ENCODE measurements around the gene CUBN. TPM values are rescaled to one million over a fixed set of nuclear protein-coding genes. Genes with fewer than 3 reads are reported as not detected.

Gene CUBN
- polyA plus RNA-seq, 1 donor, result 73.9 TPM

DNA sequence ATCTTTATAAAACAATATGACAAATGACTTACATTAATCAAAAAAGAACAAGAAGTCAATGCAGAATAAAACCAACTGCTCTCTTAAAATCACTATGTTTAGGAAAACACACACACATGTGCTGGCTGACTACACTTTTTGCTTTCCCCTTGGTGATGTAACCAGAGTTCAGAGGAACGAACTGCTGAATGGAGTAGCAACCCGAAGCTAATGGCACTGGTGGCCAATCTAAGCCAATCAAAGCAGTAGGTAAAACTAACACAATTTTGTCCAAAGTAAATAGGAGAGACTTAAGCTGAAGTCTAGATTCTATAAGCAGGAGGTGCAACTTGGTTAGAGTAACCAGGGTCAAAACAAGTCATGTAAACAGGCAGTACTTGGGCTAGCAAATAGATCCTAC is 33.2 kb upstream of the CUBN start:
- no CpG with 5 or more reads among the region's 2 CpGs for WGBS (ENCODE audit: insufficient coverage, low lambda C conversion rate)
- Histone ChIP-seq H3K4me1 (ENCODE audit: control insufficient read depth, insufficient read depth, low read length) (no peaks in the 10 kb centered on the region), H3K27me3 (ENCODE audit: control insufficient read depth, insufficient read depth, low read length) (no peaks in the 10 kb centered on the region)

DNA sequence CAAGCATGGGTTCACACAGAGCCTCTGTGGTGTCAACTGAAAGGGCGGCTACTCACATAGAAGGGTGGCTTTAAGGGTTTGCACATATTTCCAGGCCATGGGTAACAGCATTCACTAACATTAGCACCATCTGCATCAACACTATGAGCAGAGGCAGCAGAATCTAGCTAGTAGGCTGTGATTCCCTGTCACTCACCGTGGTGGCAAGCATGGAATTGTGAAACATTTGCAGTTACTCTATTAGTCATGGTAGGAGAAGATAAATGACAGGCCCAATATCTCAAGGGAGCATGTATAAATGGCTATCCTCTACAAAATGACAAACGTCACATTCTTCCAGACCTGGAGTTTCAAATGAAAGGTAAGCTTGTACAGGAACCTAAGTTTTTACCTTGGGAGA is 32.2 kb upstream of the CUBN start:
- H3K27me3 ChIP-seq (ENCODE audit: control insufficient read depth, insufficient read depth, low read length), result no peaks in the 10 kb centered on the region
- no peaks in the 10 kb centered on the region for H3K9me3 ChIP-seq (ENCODE audit: control insufficient read depth, low read depth, low read length)
- DNase-seq, result peak in 1 of 2 donors; percentile 26
- no peak overlapping the region for H3K27ac ChIP-seq (ENCODE audit: low read length)
- no CpG with 5 or more reads among the region's 3 CpGs for WGBS (ENCODE audit: insufficient coverage, low lambda C conversion rate)
- no peak overlapping the region for H3K4me3 ChIP-seq (ENCODE audit: low read length)
- H3K36me3 ChIP-seq (ENCODE audit: control insufficient read depth, insufficient read depth, low read length), result no peaks in the 10 kb centered on the region
- H3K4me1 ChIP-seq (ENCODE audit: control insufficient read depth, insufficient read depth, low read length), result no peaks in the 10 kb centered on the region

More for the DNA sequence above, 33.2 kb upstream of the CUBN start:
- Histone ChIP-seq H3K27ac (ENCODE audit: low read length) (no peak overlapping the region), H3K36me3 (ENCODE audit: control insufficient read depth, insufficient read depth, low read length) (no peaks in the 10 kb centered on the region), H3K9me3 (ENCODE audit: control insufficient read depth, low read depth, low read length) (no peaks in the 10 kb centered on the region), H3K4me3 (ENCODE audit: low read length) (no peak overlapping the region)
- DNase-seq, result no peak

DNA sequence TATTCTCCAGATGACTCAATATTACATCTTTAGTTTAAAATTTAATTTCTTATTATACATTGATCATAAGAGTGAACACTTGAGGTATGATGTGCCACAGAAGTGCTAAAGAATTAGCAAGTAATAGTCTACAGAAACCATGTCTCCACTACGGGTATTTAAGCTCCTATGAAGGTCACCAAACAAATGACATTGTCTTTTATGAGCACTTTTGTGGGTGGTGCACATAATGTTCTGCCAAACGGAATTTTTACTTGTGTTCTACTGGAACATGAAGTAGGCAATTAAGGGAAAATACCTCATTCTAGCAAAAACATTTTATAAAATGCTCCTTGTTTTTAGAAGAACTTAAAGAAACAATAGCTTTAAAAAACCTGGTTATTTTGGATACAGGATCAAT is 27.4 kb upstream of the CUBN start:
- no peak for DNase-seq
- no peak overlapping the region for H3K4me3 ChIP-seq (ENCODE audit: low read length)
- H3K36me3 ChIP-seq (ENCODE audit: control insufficient read depth, insufficient read depth, low read length), result no peaks in the 10 kb centered on the region
- peaks cover 26% of the 10 kb centered on the region for H3K4me1 ChIP-seq (ENCODE audit: control insufficient read depth, insufficient read depth, low read length)
- H3K9me3 ChIP-seq (ENCODE audit: control insufficient read depth, low read depth, low read length), result no peaks in the 10 kb centered on the region
- 80% methylated on average over 1 of the region's 2 CpGs for WGBS (ENCODE audit: insufficient coverage, low lambda C conversion rate)
- no peaks in the 10 kb centered on the region for H3K27me3 ChIP-seq (ENCODE audit: control insufficient read depth, insufficient read depth, low read length)
- H3K27ac ChIP-seq (ENCODE audit: low read length), result no peak overlapping the region

DNA sequence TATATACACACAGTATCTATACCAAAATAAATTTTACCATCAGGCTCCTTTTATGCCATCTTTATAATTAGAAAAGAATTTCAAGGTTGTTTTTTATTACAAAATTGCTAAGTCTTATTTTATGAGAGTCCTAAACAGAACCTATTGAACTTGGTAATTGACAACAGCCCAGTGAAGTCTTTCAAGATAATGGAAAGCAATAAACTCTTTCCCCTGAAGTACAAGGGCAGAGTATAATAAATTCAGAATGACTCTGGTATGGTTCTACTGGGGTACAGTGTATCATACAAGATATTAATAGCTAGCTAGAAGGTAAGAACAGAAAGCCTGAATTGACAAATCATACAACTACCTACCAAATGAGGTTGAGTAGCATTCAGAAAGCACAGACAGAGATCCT is 26.2 kb upstream of the CUBN start:
- Histone ChIP-seq H3K4me3 (ENCODE audit: low read length) (no peak overlapping the region), H3K27me3 (ENCODE audit: control insufficient read depth, insufficient read depth, low read length) (no peaks in the 10 kb centered on the region), H3K27ac (ENCODE audit: low read length) (peak overlapping the region; percentile 78), H3K4me1 (ENCODE audit: control insufficient read depth, insufficient read depth, low read length) (peaks cover 31% of the 10 kb centered on the region), H3K36me3 (ENCODE audit: control insufficient read depth, insufficient read depth, low read length) (no peaks in the 10 kb centered on the region), H3K9me3 (ENCODE audit: control insufficient read depth, low read depth, low read length) (no peaks in the 10 kb centered on the region)
- peak in 1 of 2 donors; percentile 67 for DNase-seq

DNA sequence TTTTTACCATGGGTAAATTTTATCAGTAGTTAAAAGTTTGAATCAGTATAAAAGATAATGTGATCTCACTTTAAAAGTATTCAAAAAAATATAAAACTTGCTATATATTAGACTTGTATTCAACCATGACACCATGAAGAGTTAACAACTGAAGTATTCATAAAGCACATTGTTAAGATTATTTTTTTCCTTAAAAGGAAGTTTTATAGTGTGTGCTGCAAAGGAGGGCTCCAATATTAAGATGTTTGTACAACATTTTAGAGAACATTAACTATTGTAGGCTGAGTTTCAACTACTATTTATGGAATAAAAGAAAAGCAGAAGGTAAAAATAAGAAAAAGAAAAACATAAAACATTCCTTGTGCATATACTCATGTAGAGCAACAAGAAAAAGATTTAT is 24.5 kb upstream of the CUBN start:
- Histone ChIP-seq H3K27me3 (ENCODE audit: control insufficient read depth, insufficient read depth, low read length) (no peaks in the 10 kb centered on the region), H3K27ac (ENCODE audit: low read length) (peak overlapping the region; percentile 78), H3K36me3 (ENCODE audit: control insufficient read depth, insufficient read depth, low read length) (no peaks in the 10 kb centered on the region), H3K9me3 (ENCODE audit: control insufficient read depth, low read depth, low read length) (no peaks in the 10 kb centered on the region), H3K4me3 (ENCODE audit: low read length) (no peak overlapping the region), H3K4me1 (ENCODE audit: control insufficient read depth, insufficient read depth, low read length) (peaks cover 33% of the 10 kb centered on the region)
- no peak for DNase-seq

DNA sequence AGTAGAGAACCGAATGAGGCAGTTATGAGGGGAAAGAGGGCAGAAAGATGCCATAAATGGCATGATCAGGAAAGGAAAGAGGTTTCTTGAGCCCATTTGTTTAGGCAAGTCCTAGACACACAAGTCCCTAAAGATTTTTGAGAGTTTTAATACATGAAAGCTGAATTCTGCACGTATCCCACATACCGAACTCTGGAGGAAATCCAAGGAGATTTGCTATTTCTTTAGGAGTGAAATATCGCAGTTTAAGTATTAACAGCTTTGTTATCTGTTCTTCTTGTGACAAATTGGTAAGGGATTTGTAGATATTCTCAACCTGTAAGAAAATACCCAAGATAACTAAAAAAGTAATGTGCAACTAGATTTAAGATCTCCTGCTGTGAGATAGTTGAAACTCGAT is 23.7 kb upstream of the CUBN start:
- peak in 1 of 2 donors; percentile 62 for DNase-seq
- H3K27ac ChIP-seq (ENCODE audit: low read length), result peak overlapping the region; percentile 78
- WGBS (ENCODE audit: insufficient coverage, low lambda C conversion rate), result 15% methylated on average over 3 of the region's 5 CpGs

DNA sequence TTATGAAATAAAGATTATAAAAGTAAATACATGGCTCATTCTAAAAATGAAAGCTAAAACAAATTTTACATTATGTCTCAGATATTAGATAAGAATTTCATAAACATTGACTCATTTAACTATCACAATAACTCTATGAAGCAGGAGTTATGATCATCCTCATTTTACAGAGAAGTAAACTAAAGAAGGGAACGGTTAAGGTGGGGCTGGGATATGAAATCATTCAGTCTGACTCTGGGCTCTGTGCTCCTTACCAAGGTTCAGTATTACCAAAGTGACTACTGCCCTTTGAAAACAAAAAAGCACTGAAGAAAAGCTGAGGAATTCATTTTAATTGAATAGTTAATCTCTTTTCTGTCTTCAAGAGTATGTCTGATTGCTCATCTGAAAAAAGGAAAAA is 22.1 kb upstream of the CUBN start:
- peak overlapping the region; percentile 26 for H3K27ac ChIP-seq (ENCODE audit: low read length)
- H3K4me1 ChIP-seq (ENCODE audit: control insufficient read depth, insufficient read depth, low read length), result peaks cover 38% of the 10 kb centered on the region
- H3K27me3 ChIP-seq (ENCODE audit: control insufficient read depth, insufficient read depth, low read length), result no peaks in the 10 kb centered on the region
- H3K9me3 ChIP-seq (ENCODE audit: control insufficient read depth, low read depth, low read length), result no peaks in the 10 kb centered on the region
- WGBS (ENCODE audit: insufficient coverage, low lambda C conversion rate), result 40% methylated on average over 1 of the region's 1 CpG
- no peaks in the 10 kb centered on the region for H3K36me3 ChIP-seq (ENCODE audit: control insufficient read depth, insufficient read depth, low read length)
- H3K4me3 ChIP-seq (ENCODE audit: low read length), result no peak overlapping the region
- DNase-seq, result peak in 1 of 2 donors; percentile 33

More for the DNA sequence above, 23.7 kb upstream of the CUBN start:
- Histone ChIP-seq H3K9me3 (ENCODE audit: control insufficient read depth, low read depth, low read length) (no peaks in the 10 kb centered on the region), H3K27me3 (ENCODE audit: control insufficient read depth, insufficient read depth, low read length) (no peaks in the 10 kb centered on the region), H3K36me3 (ENCODE audit: control insufficient read depth, insufficient read depth, low read length) (no peaks in the 10 kb centered on the region), H3K4me1 (ENCODE audit: control insufficient read depth, insufficient read depth, low read length) (peaks cover 33% of the 10 kb centered on the region), H3K4me3 (ENCODE audit: low read length) (no peak overlapping the region)

DNA sequence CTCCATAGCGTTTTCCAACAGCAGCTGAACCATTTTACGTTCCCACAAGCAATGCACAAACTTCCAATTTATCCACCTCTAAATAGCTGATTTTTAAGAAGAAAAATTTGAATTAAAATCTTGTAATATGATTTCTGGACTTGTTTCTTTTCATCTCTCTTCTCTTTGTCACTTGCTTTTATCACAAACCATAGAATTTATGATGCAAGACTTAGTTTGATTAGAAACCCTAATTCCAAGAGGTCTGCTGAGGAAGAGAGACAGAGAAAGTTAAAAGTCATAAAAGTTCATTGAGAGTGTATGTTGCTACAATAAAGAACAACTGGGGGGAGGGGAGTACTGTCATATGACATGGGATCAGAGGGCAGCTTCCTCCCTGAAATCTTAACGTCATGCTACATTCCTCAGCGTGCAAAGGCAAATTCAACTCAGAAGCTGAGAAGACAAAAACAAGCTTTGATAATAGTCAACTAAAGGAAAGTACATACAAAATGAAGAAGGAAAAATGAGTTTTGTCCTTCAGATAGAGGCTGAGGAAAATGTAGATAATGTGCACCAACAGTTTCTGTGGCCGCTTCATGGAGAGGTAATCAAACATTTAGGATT is 18.4 kb upstream of the CUBN start:
- H3K27ac ChIP-seq (ENCODE audit: low read length), result peak overlapping the region; percentile 80
- H3K9me3 ChIP-seq (ENCODE audit: control insufficient read depth, low read depth, low read length), result no peaks in the 10 kb centered on the region
- peak; percentile 92 to 97 for DNase-seq
- H3K36me3 ChIP-seq (ENCODE audit: control insufficient read depth, insufficient read depth, low read length), result no peaks in the 10 kb centered on the region
- H3K4me3 ChIP-seq (ENCODE audit: low read length), result no peak overlapping the region
- peaks cover 39% of the 10 kb centered on the region for H3K4me1 ChIP-seq (ENCODE audit: control insufficient read depth, insufficient read depth, low read length)
- 33% methylated on average over 1 of the region's 5 CpGs for WGBS (ENCODE audit: insufficient coverage, low lambda C conversion rate)
- H3K27me3 ChIP-seq (ENCODE audit: control insufficient read depth, insufficient read depth, low read length), result no peaks in the 10 kb centered on the region

DNA sequence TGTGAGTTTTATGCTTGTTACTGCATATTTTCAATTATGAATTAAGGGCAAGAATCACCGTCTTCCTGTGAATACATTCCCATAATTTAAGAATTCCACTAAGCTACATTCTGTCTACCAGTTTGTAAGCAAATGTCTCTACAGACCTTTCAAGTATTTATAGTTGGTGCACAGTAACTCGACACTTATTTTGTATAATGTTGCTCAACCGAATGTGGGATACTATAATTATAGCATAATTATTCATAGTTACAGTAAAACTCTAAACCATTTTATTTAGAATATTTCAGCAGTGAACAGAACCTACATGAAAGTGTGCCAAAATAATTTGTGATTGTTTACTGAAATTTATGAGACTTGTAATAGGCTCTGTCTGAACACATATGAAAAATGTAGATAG is 17.3 kb upstream of the CUBN start:
- WGBS (ENCODE audit: insufficient coverage, low lambda C conversion rate), result 86% methylated on average over 1 of the region's 3 CpGs
- no peaks in the 10 kb centered on the region for H3K36me3 ChIP-seq (ENCODE audit: control insufficient read depth, insufficient read depth, low read length)

DNA sequence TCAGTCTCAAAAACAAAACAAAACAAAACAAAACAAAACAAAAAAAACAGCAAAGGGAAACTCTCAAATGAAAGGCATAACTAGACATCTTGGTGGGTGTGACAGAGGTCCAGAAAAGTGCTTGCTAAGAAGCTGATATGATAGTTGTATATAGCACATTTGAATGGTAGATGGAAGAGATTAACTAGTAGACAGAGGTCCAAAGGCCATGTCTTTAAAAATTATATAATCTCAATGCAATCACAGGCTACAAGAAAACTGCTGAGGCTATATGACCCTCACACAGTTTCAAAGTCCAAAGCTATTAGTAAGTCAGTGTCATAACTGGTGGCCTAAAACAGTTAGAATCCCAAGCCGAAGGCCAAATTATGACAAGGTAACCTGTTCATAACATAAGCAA is 15.6 kb upstream of the CUBN start:
- Histone ChIP-seq H3K4me3 (ENCODE audit: low read length) (no peak overlapping the region), H3K27me3 (ENCODE audit: control insufficient read depth, insufficient read depth, low read length) (no peaks in the 10 kb centered on the region), H3K4me1 (ENCODE audit: control insufficient read depth, insufficient read depth, low read length) (peaks cover 22% of the 10 kb centered on the region), H3K27ac (ENCODE audit: low read length) (peak overlapping the region; percentile 61), H3K36me3 (ENCODE audit: control insufficient read depth, insufficient read depth, low read length) (no peaks in the 10 kb centered on the region), H3K9me3 (ENCODE audit: control insufficient read depth, low read depth, low read length) (no peaks in the 10 kb centered on the region)
- DNase-seq, result peak; percentile 67 to 86
- WGBS (ENCODE audit: insufficient coverage, low lambda C conversion rate), result no CpG with 5 or more reads among the region's 1 CpG

More for the DNA sequence above, 17.3 kb upstream of the CUBN start:
- no peak overlapping the region for H3K4me3 ChIP-seq (ENCODE audit: low read length)
- no peak for DNase-seq
- H3K27ac ChIP-seq (ENCODE audit: low read length), result no peak overlapping the region
- peaks cover 28% of the 10 kb centered on the region for H3K4me1 ChIP-seq (ENCODE audit: control insufficient read depth, insufficient read depth, low read length)
- H3K9me3 ChIP-seq (ENCODE audit: control insufficient read depth, low read depth, low read length), result no peaks in the 10 kb centered on the region
- H3K27me3 ChIP-seq (ENCODE audit: control insufficient read depth, insufficient read depth, low read length), result no peaks in the 10 kb centered on the region

DNA sequence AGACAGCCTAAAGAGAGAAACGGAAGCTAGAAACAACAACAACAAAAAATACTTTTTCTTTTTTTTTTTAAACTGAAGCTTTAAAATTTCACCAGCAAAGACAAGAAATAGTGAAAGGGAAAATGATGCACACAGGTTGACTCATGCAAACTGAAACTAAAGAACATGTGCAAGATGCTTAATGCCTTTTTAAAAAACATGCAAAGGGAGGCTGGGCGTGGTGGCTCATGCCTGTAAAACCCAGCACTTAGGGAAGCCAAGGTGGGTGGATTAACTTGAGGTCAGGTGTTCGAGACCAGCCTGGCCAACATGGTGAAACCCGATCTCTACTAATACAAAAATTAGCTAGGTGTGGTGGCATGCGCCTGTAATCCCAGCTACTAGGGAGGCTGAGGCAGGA is 15.1 kb upstream of the CUBN start:
- Histone ChIP-seq H3K36me3 (ENCODE audit: control insufficient read depth, insufficient read depth, low read length) (no peaks in the 10 kb centered on the region), H3K4me3 (ENCODE audit: low read length) (no peak overlapping the region), H3K27me3 (ENCODE audit: control insufficient read depth, insufficient read depth, low read length) (no peaks in the 10 kb centered on the region), H3K27ac (ENCODE audit: low read length) (peak overlapping the region; percentile 61), H3K9me3 (ENCODE audit: control insufficient read depth, low read depth, low read length) (no peaks in the 10 kb centered on the region), H3K4me1 (ENCODE audit: control insufficient read depth, insufficient read depth, low read length) (peaks cover 22% of the 10 kb centered on the region)
- 86% methylated on average over 1 of the region's 5 CpGs for WGBS (ENCODE audit: insufficient coverage, low lambda C conversion rate)
- peak in 1 of 2 donors; percentile 46 for DNase-seq

All from large intestine (tissue), 3 donors.